HepG2 (cell line): ENCODE data around the gene DSEL. TPM values are rescaled to one million over a fixed set of nuclear protein-coding genes. Genes with fewer than 3 reads are reported as not detected.

Source experiments
- ATAC-seq: fragments of 200-7000 bp; cut with Tn5 transposase; 3 replicates; pipeline ENCODE4 v1.9.1; 2020; ENCODE audit warnings: mild to moderate bottlenecking, moderate library complexity
- BruUV-seq: library from RNA; stranded (reverse); fragments of 400-500 nt; replicated peaks from 2 replicates; lab custom pipeline; 2021; lab: Mats Ljungman, UMichigan
- CTCF ChIA-PET: fragments of 300-600 bp; formaldehyde crosslinking; extraction: SDS; loops from one replicate; lab custom pipeline; 2021; ENCODE audit warnings: low total read pairs, inconsistent platforms, low intra/inter-chr PET ratio; lab: Yijun Ruan, JAX
- POLR2A ChIA-PET: fragments of 350-600 bp; sonication (Branson Sonifier 250); formaldehyde crosslinking; loops from one replicate; lab custom pipeline; 2020; ENCODE audit warnings: antibody characterized with exemption, inconsistent platforms; lab: Yijun Ruan, JAX
- DNase-seq: peaks from one replicate; pipeline ENCODE4 v3.0.0-alpha.2; 2015; ENCODE audit warnings: low spot score
- FAIRE-seq: peaks from 3 replicates; lab custom pipeline; 2011; peaks lifted over from hg19 to GRCh38; lab: Jason Lieb, UNC
- H2AFZ ChIP-seq: one replicate; pipeline ENCODE4 v1.6.1; 2011; ENCODE audit warnings: low read length, inconsistent platforms
- H3K27ac ChIP-seq: fragments of 300-600 bp; 3 replicates; pipeline ENCODE4 v1.8.0; 2011; ENCODE audit warnings: mixed run types, mild to moderate bottlenecking, mixed read lengths, low read length, inconsistent platforms; ENCODE audit not compliant: insufficient read depth; ENCODE audit errors: extremely low read length
- H3K27me3 ChIP-seq, 2 experiments: fragments of 200-600 bp in 1 of 2; 2 replicates in 1 of 2; 3 replicates in 1 of 2; pipeline versions ENCODE4 v1.6.0 to v1.8.0; 2011; ENCODE audit warnings: low read length in 2 of 2, mild to moderate bottlenecking in 2 of 2, moderate library complexity in 2 of 2, inconsistent platforms in 1 of 2; ENCODE audit not compliant: insufficient read depth in 2 of 2, control insufficient read depth in 1 of 2
- H3K36me3 ChIP-seq, 2 experiments: fragments of 200-600 bp in 1 of 2; replicated peaks in 1 of 2; 2 replicates in 1 of 2; 3 replicates in 1 of 2; pipeline versions ENCODE4 v1.5.1 to v1.8.0; 2011; ENCODE audit warnings: low read length in 2 of 2, inconsistent platforms in 1 of 2; ENCODE audit not compliant: insufficient read depth in 2 of 2, control insufficient read depth in 1 of 2
- H3K4me1 ChIP-seq: 2 replicates; pipeline ENCODE4 v1.5.1; 2012; ENCODE audit warnings: low read length, inconsistent platforms; ENCODE audit not compliant: insufficient read depth
- H3K4me2 ChIP-seq: 2 replicates; pipeline ENCODE4 v1.6.0; 2011; ENCODE audit warnings: low read depth, low read length, inconsistent platforms
- H3K4me3 ChIP-seq, 3 experiments: fragments of 200-600 bp in 1 of 3; sonication (generic), shearing (Covaris generic) in 1 of 3; replicated peaks in 1 of 3; 2 replicates each; pipeline ENCODE4 v1.5.1; 2011 to 2016; ENCODE audit warnings: low read length in 3 of 3, inconsistent platforms in 2 of 3, low read depth in 2 of 3, mild to moderate bottlenecking in 2 of 3, control low read depth in 1 of 3, mixed read lengths in 1 of 3; ENCODE audit not compliant: insufficient read depth in 1 of 3
- H3K79me2 ChIP-seq: one replicate; pipeline ENCODE4 v1.6.1; 2011; ENCODE audit warnings: low read length, inconsistent platforms; ENCODE audit not compliant: insufficient read depth
- H3K9ac ChIP-seq: 2 replicates; pipeline ENCODE4 v1.6.0; 2011; ENCODE audit warnings: mild to moderate bottlenecking, low read depth, low read length, inconsistent platforms; ENCODE audit not compliant: insufficient read depth
- H3K9me3 ChIP-seq: 2 replicates; pipeline ENCODE4 v1.5.1; 2012; ENCODE audit warnings: mild to moderate bottlenecking, low read length
- H4K20me1 ChIP-seq: 2 replicates; pipeline ENCODE4 v1.6.0; 2011; ENCODE audit warnings: inconsistent platforms, mild to moderate bottlenecking, low read length, moderate library complexity; ENCODE audit not compliant: insufficient read depth
- KDM4B ChIP-seq: sonication (generic); formaldehyde crosslinking; IDR thresholded peaks from 2 replicates; pipeline ENCODE4 v1.4.0; 2020; ENCODE audit warnings: missing genetic modification reagents
- KMT2A ChIP-seq: sonication (generic); formaldehyde crosslinking; IDR thresholded peaks from 2 replicates; pipeline ENCODE4 v1.4.0; 2020; ENCODE audit warnings: missing genetic modification reagents
- MYC ChIP-seq: sonication (generic); formaldehyde crosslinking; IDR thresholded peaks from 2 replicates; pipeline ENCODE4 v1.9.0; 2021; ENCODE audit warnings: missing genetic modification reagents, borderline replicate concordance
- TFAP4 ChIP-seq: sonication (generic); IDR thresholded peaks from 2 replicates; pipeline ENCODE4 v1.6.1; 2016; ENCODE audit warnings: low read depth, borderline replicate concordance
- ZBTB2 ChIP-seq: sonication (generic); formaldehyde crosslinking; IDR thresholded peaks from 2 replicates; pipeline ENCODE4 v1.8.0; 2022; ENCODE audit warnings: low read depth, missing genetic modification reagents
- ZKSCAN8 ChIP-seq: IDR thresholded peaks from 2 replicates; pipeline ENCODE4 v1.6.1; 2016; ENCODE audit warnings: borderline replicate concordance, missing genetic modification reagents, missing compliant biosample characterization
- ZNF274 ChIP-seq: sonication (generic); formaldehyde crosslinking; IDR thresholded peaks from 2 replicates; pipeline ENCODE4 v1.5.1; 2020; ENCODE audit warnings: mild to moderate bottlenecking, missing genetic modification reagents
- ZNF543 ChIP-seq: sonication (generic); formaldehyde crosslinking; IDR thresholded peaks from 2 replicates; pipeline ENCODE4 v1.4.0; 2020; ENCODE audit warnings: mild to moderate bottlenecking, missing genetic modification reagents
- ZNF720 ChIP-seq: sonication (generic); formaldehyde crosslinking; IDR thresholded peaks from 2 replicates; pipeline ENCODE4 v1.4.0; 2020; ENCODE audit warnings: missing genetic modification reagents
- WGBS: methylation state at CpG from one replicate; pipeline ENCODE4 v1.1.6; 2017; ENCODE audit warnings: low lambda C conversion rate; 5-methylcytosine and 5-hydroxymethylcytosine counted together
- in situ Hi-C: cut with HindIII; loops from 2 replicates; pipeline ENCODE4 v1.10.0; 2017; ENCODE audit warnings: low pct_unique_long_range_greater_than_20kb; ENCODE audit not compliant: extremely low pct_ligation_motif_present
- intact Hi-C: fragments of 100-400 bp; cut with micrococcal nuclease; formaldehyde crosslinking; loops from one replicate; pipeline ENCODE4 v1.10.0; 2022; ENCODE audit not compliant: unreplicated experiment
- polyA plus RNA-seq, 8 experiments: library from polyadenylated mRNA; depleted of rRNA in 3 of 8; stranded (reverse) in 7 of 8; unstranded in 1 of 8; fragments of >200 nt; fragmentation: Illumina TruSeq in 4 of 8; extraction: Trizol in 4 of 8; gene quantifications; 2 replicates each; pipeline versions ENCODE4 v1.2.1 to v1.2.3, GENCODE V29; 2011 to 2016; ENCODE audit warnings: low read depth in 4 of 8, missing spikeins in 1 of 8, mixed read lengths in 1 of 8; ENCODE audit not compliant: insufficient read depth in 1 of 8
- total RNA-seq, 5 experiments: library from RNA; depleted of rRNA; stranded (reverse); fragments of >200 nt; fragmentation: Illumina TruSeq; extraction: Trizol; gene quantifications; 2 replicates each; pipeline ENCODE4 v1.2.3, GENCODE V29; 2016; ENCODE audit warnings: low read depth in 1 of 5
- TF ChIP-seq, protein P1 (sequence below): sonication (generic); formaldehyde crosslinking; IDR thresholded peaks from 2 replicates; pipeline ENCODE4 v1.4.0; 2020; ENCODE audit warnings: missing genetic modification reagents
- TF ChIP-seq, protein P2 (sequence below): sonication (generic); formaldehyde crosslinking; IDR thresholded peaks from 2 replicates; pipeline ENCODE4 v1.4.0; 2020; ENCODE audit warnings: missing genetic modification reagents, mild to moderate bottlenecking, borderline replicate concordance
- TF ChIP-seq, protein P3 (sequence below): sonication (generic); formaldehyde crosslinking; IDR thresholded peaks from 2 replicates; pipeline ENCODE4 v1.4.0; 2020; ENCODE audit warnings: mild to moderate bottlenecking, low read depth, missing genetic modification reagents

Gene DSEL
- total and polyA plus RNA-seq, 2 of the 13 experiments (the other 11 are each of a cell fraction or from before 2014, with no cell fraction given): 0.07 to 0.11 TPM

GRCh38 chr18:67553437-67553836, 36.9 kb upstream of the DSEL start:
- H3K36me3 ChIP-seq: no peaks in the 10 kb centered on the region
- ATAC-seq (no peak), DNase-seq (no peak), FAIRE-seq (no peak)
- ChIA-PET CTCF (no interaction called here), POLR2A (no interaction called here)
- no peaks in the 10 kb centered on the region for H3K79me2 ChIP-seq
- WGBS: 2% methylated on average over 2 of the region's 2 CpGs
- no peaks in the 10 kb centered on the region for H4K20me1 ChIP-seq
- no peak overlapping the region for H3K4me3 ChIP-seq
- no TSS peak for BruUV-seq
- H2AFZ ChIP-seq: no peak overlapping the region
- no peak overlapping the region for H3K27ac ChIP-seq
- no peaks in the 10 kb centered on the region for H3K4me1 ChIP-seq
- H3K4me2 ChIP-seq: no peak overlapping the region
- H3K9ac ChIP-seq: no peak overlapping the region
- H3K27me3 ChIP-seq: no peaks in the 10 kb centered on the region
- TF ChIP-seq ZNF274 (no peak), ZNF543 (CRISPR knock-in tag) (no peak), ZNF720 (CRISPR knock-in tag) (no peak), ZBTB2 (no peak), ZKSCAN8 (CRISPR knock-in tag) (no peak), KDM4B (no peak), MYC (CRISPR knock-in tag) (no peak), KMT2A (no peak), TFAP4 (no peak)
- TF ChIP-seq, protein P1, sequence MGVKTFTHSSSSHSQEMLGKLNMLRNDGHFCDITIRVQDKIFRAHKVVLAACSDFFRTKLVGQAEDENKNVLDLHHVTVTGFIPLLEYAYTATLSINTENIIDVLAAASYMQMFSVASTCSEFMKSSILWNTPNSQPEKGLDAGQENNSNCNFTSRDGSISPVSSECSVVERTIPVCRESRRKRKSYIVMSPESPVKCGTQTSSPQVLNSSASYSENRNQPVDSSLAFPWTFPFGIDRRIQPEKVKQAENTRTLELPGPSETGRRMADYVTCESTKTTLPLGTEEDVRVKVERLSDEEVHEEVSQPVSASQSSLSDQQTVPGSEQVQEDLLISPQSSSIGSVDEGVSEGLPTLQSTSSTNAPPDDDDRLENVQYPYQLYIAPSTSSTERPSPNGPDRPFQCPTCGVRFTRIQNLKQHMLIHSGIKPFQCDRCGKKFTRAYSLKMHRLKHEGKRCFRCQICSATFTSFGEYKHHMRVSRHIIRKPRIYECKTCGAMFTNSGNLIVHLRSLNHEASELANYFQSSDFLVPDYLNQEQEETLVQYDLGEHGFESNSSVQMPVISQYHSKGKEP (CRISPR knock-in tag): no peak
- TF ChIP-seq, protein P2, sequence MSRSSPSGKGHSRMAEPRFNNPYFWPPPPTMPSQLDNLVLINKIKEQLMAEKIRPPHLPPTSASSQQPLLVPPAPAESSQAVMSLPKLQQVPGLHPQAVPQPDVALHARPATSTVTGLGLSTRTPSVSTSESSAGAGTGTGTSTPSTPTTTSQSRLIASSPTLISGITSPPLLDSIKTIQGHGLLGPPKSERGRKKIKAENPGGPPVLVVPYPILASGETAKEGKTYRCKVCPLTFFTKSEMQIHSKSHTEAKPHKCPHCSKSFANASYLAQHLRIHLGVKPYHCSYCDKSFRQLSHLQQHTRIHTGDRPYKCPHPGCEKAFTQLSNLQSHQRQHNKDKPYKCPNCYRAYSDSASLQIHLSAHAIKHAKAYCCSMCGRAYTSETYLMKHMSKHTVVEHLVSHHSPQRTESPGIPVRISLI (CRISPR knock-in tag): no peak
- TF ChIP-seq, protein P3, sequence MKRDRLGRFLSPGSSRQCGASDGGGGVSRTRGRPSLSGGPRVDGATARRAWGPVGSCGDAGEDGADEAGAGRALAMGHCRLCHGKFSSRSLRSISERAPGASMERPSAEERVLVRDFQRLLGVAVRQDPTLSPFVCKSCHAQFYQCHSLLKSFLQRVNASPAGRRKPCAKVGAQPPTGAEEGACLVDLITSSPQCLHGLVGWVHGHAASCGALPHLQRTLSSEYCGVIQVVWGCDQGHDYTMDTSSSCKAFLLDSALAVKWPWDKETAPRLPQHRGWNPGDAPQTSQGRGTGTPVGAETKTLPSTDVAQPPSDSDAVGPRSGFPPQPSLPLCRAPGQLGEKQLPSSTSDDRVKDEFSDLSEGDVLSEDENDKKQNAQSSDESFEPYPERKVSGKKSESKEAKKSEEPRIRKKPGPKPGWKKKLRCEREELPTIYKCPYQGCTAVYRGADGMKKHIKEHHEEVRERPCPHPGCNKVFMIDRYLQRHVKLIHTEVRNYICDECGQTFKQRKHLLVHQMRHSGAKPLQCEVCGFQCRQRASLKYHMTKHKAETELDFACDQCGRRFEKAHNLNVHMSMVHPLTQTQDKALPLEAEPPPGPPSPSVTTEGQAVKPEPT: no peak
- H3K9me3 ChIP-seq: no peaks in the 10 kb centered on the region
- in situ Hi-C loops: no loop called here
- intact Hi-C loops: no loop called here
